ENCODE measurements around the gene TFF3.

- TF ChIP-seq CTCF (IDR thresholded peaks at IDR 0.05): no peak
- TF ChIP-seq POLR2A (IDR thresholded peaks at IDR 0.05): no peak
Measured at GRCh38 chr21:42343556-42343955, 28.3 kb upstream of the TFF3 start.
